ENCODE data around the gene CTNNAL1.

Gene CTNNAL1

DNA sequence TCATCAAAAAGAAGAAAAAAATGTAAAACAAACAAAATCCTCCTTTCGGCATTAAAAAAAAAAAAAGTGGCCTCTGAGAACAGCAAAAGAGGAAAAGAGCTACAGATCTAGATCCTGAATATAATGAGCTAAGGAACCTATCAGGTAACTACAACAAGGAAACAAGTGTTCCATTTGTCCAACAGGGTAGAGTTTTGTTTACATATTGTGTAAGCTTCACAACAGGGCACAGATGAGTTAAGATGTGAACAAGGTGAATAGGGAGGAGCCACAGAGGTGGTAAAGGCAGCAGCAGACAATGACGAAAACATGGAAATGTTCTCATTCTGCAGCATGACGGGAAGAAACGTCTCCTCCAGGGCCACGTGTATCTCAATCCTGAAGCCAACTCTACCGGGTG, 93.8 kb downstream of the CTNNAL1 start:
- CTCF ChIA-PET = interaction anchor here (0.6 kb wide), 2 partner anchors 12 to 1632 kb away, joined by 4 to 5 read pairs; no protein-coding TSS in a partner anchor
- no peak for TF ChIP-seq PBX3 (CRISPR knock-in tag; IDR thresholded peaks at IDR 0.05)
- no peak for TF ChIP-seq YY2 (tag by site-specific recombination; IDR thresholded peaks at IDR 0.05)
- no peak for TF ChIP-seq ZNF792 (tag by site-specific recombination; IDR thresholded peaks at IDR 0.05)
- no peak for TF ChIP-seq ZNF639 (tag by site-specific recombination; IDR thresholded peaks at IDR 0.05)
- no peak for TF ChIP-seq MEIS1 (CRISPR knock-in tag; IDR thresholded peaks at IDR 0.05; ENCODE audit: borderline replicate concordance)
- no peak for TF ChIP-seq WT1 (tag by site-specific recombination; IDR thresholded peaks at IDR 0.05)
- TF ChIP-seq ZBTB1 (tag by site-specific recombination; IDR thresholded peaks at IDR 0.05) = no peak
- no peak for TF ChIP-seq ZNF391 (tag by site-specific recombination; IDR thresholded peaks at IDR 0.05; ENCODE audit: borderline replicate concordance, low read depth)
- no peak for TF ChIP-seq FEZF1 (tag by site-specific recombination; IDR thresholded peaks at IDR 0.05)
- no peak for TF ChIP-seq ZSCAN18 (tag by site-specific recombination; IDR thresholded peaks at IDR 0.05)
- no peak for TF ChIP-seq ZNF707 (tag by site-specific recombination; IDR thresholded peaks at IDR 0.05)
- no peak for TF ChIP-seq ZIC2 (tag by site-specific recombination; IDR thresholded peaks at IDR 0.05)
- TF ChIP-seq, protein P1, sequence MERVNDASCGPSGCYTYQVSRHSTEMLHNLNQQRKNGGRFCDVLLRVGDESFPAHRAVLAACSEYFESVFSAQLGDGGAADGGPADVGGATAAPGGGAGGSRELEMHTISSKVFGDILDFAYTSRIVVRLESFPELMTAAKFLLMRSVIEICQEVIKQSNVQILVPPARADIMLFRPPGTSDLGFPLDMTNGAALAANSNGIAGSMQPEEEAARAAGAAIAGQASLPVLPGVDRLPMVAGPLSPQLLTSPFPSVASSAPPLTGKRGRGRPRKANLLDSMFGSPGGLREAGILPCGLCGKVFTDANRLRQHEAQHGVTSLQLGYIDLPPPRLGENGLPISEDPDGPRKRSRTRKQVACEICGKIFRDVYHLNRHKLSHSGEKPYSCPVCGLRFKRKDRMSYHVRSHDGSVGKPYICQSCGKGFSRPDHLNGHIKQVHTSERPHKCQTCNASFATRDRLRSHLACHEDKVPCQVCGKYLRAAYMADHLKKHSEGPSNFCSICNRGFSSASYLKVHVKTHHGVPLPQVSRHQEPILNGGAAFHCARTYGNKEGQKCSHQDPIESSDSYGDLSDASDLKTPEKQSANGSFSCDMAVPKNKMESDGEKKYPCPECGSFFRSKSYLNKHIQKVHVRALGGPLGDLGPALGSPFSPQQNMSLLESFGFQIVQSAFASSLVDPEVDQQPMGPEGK (tag by site-specific recombination; IDR thresholded peaks at IDR 0.05) = no peak
- TF ChIP-seq GLIS2 (tag by site-specific recombination; IDR thresholded peaks at IDR 0.05) = no peak
- no peak for TF ChIP-seq ZNF18 (tag by site-specific recombination; IDR thresholded peaks at IDR 0.05)
- TF ChIP-seq GFI1B (tag by site-specific recombination; IDR thresholded peaks at IDR 0.05) = no peak
- TF ChIP-seq ZNF791 (tag by site-specific recombination; IDR thresholded peaks at IDR 0.05) = no peak
- no peak for TF ChIP-seq ZNF48 (tag by site-specific recombination; IDR thresholded peaks at IDR 0.05)
- TF ChIP-seq ZEB2 (tag by site-specific recombination; IDR thresholded peaks at IDR 0.05) = no peak
- TF ChIP-seq ZNF10 (tag by site-specific recombination; IDR thresholded peaks at IDR 0.05) = no peak
- POLR2A ChIA-PET = no interaction called here

More for the DNA sequence above, 93.8 kb downstream of the CTNNAL1 start:
- Histone ChIP-seq H3K36me3 (ENCODE audit: control insufficient read depth in 2 of 2, insufficient read depth in 1 of 2, low read length in 2 of 2) (peaks cover 26 to 92% of the 10 kb centered on the region in 2 experiments), H3K4me3 (ENCODE audit: low read depth, low read length) (no peak overlapping the region), H3K9me3 (ENCODE audit: control insufficient read depth, insufficient read depth, low read depth, low read length) (no peaks in the 10 kb centered on the region), H3K4me1 (ENCODE audit: control insufficient read depth, insufficient read depth, low read length) (no peaks in the 10 kb centered on the region), H3K27ac (ENCODE audit: extremely low read depth, low read depth, low read length) (no peak overlapping the region)
